ENCODE results near the gene ZNF808. TPM values are rescaled to one million over a fixed set of nuclear protein-coding genes. Genes with fewer than 3 reads are reported as not detected.

The ZNF808 gene
- total and polyA plus RNA-seq, 2 of the 4 experiments (the other 2 are of a cell fraction) = 3.6 to 19.9 TPM

DNA sequence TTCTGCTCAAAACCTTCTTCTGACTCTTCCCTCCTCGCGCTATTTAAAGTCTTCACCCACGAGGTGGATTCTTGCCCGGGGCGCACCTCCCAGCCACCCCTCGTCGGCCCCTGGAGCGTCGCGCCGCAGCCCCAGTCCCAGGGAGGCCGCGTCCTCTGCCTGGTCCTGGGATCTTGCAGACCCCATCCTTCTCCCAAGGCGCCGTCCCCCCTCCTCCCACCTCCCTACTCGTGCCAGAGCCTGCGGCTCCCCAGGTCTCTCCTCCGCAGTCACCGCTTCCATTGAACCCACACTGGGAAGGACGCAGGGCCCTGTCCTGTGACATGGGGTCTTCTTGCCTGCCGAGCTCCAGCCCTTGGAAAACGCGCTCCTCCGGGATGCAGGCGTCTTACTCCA lies 486 bp downstream of the ZNF808 start:
- in situ Hi-C loops (cut with MboI; ENCODE audit: low sequenced_read_pairs) = no loop called here
- peak; percentile 18 for ATAC-seq (ENCODE audit: low read depth)
- peak overlapping the region; percentile 74; the same call in 1 of the 2 replicates for H3K18ac ChIP-seq (ENCODE audit: low read depth, low read length)

More for the DNA sequence above, 486 bp downstream of the ZNF808 start:
- Histone ChIP-seq H3K9me1 (ENCODE audit: insufficient read depth, low read length) (no peaks in the 10 kb centered on the region), H3K4ac (ENCODE audit: low read depth, low read length) (peak overlapping the region; percentile 70; the same call in 1 of the 2 replicates), H3K4me3 (ENCODE audit: insufficient read depth, low read depth, low read length) (peak overlapping the region; percentile 93), H2AK5ac (ENCODE audit: low read depth, low read length) (0 out of 2 replicates have a peak overlapping the region, but pooled peaks have one; percentile 73), H2AK9ac (replicated peaks; ENCODE audit: low read depth, low read length, poor library complexity) (peak overlapping the region; percentile 47), H3K27ac (ENCODE audit: insufficient read depth, low read length) (peak overlapping the region; percentile 96), H3K9me3 (ENCODE audit: control insufficient read depth, insufficient read depth, low read length) (peaks cover 3% of the 10 kb centered on the region), H3K9ac (ENCODE audit: low read depth, low read length) (peak overlapping the region; percentile 98), H2BK15ac (ENCODE audit: low read depth, low read length) (no peak overlapping the region), H4K5ac (ENCODE audit: low read depth, low read length) (peak overlapping the region; percentile 40), H3K23ac (ENCODE audit: low read depth, low read length) (peak overlapping the region; percentile 90), H4K8ac (ENCODE audit: low read depth in 2 of 2, low read length in 2 of 2) (peak overlapping the region; percentile 93 to 94), H4K20me1 (ENCODE audit: insufficient read depth, low read length) (no peaks in the 10 kb centered on the region), H3K27me3 (ENCODE audit: control insufficient read depth, insufficient read depth, low read length) (no peaks in the 10 kb centered on the region), H3K4me1 (ENCODE audit: control insufficient read depth, insufficient read depth, low read length) (peaks cover 3% of the 10 kb centered on the region; the same call in 1 of the 2 replicates), H2AFZ (replicated peaks; ENCODE audit: low read length, poor library complexity) (peak overlapping the region; percentile 92), H3K36me3 (ENCODE audit: control insufficient read depth, insufficient read depth, low read length) (peaks cover 3% of the 10 kb centered on the region), H2BK120ac (ENCODE audit: low read depth, low read length) (no peak overlapping the region), H3K56ac (ENCODE audit: extremely low read depth, insufficient read depth, low read length) (peak overlapping the region; percentile 75; the same call in 1 of the 2 replicates), H3K79me1 (ENCODE audit: low read depth in 1 of 2, low read length in 2 of 2) (peaks cover 30 to 32% of the 10 kb centered on the region in 2 experiments), H2BK20ac (ENCODE audit: low read depth, low read length) (no peak overlapping the region), H2BK5ac (ENCODE audit: low read depth, low read length, poor library complexity, severe bottlenecking) (peak overlapping the region; percentile 80), H3K14ac (replicated peaks; ENCODE audit: low read depth, low read length) (peak overlapping the region; percentile 92; the same call in 1 of the 2 replicates), H3K4me2 (ENCODE audit: low read depth, low read length) (peak overlapping the region; percentile 90), H4K91ac (ENCODE audit: insufficient read depth, low read depth, low read length) (peak overlapping the region; percentile 71; the same call in 1 of the 2 replicates)
- TF ChIP-seq MXI1 (IDR thresholded peaks at IDR 0.05; ENCODE audit: borderline replicate concordance, low read depth, low read length) (no peak), POLR2A (IDR thresholded peaks at IDR 0.05; ENCODE audit: low read depth, low read length) (no peak)
- POLR2A ChIA-PET (ENCODE audit: unreplicated experiment) = no interaction called here
- intact Hi-C loops (cut with micrococcal nuclease) = loop anchor here (5.0 kb wide), 1 partner anchor 131 kb away; the partner anchor contains the start of gene ZNF528
- dilution Hi-C loops (cut with HindIII; ENCODE audit: low sequenced_read_pairs, unreplicated experiment) = no loop called here
- WGBS, 2 experiments (ENCODE audit: extremely low coverage in 2 of 2, insufficient read length in 1 of 2) = 0% methylated on average over 3 of the region's 25 CpGs; no CpG with 5 or more reads in 1 of the 2 experiments
- no TSS peak for BruUV-seq (replicated peaks)
- CTCF ChIA-PET = interaction anchor here (0.6 kb wide), 1 partner anchor 420 kb away, joined by 3 read pairs; no protein-coding TSS in a partner anchor
- no peak for DNase-seq

All from IMR-90 (cell line).